ENCODE data around the gene CACNA2D3. TPM values are rescaled to one million over a fixed set of nuclear protein-coding genes. Genes with fewer than 3 reads are reported as not detected.

CACNA2D3 gene
- total and polyA plus RNA-seq, 7 donors: 2.7 to 13.5 (median 9.0) TPM

DNA sequence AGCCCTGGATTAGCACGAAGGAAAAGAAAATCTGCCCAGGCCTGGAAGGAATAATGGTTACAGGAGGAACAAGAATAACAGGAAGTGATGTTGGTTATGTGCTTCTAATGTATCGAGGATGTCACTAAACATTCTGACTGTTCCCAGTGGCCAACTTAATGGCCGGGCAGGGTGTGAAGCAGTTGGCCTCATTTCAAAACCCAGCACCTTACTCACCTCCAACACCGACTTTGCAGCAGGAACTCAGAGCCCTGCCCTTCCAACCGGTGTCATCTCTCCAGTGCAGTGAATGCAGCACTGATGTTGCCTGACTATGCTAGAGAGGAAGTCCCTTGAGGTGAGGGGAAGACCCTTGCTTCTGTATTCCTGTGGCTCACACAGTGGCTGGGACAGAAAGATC lies 967.9 kb downstream of the CACNA2D3 start:
- Histone ChIP-seq H3K9me3 (no peaks in the 10 kb centered on the region), H3K36me3 (ENCODE audit: insufficient read depth in 1 of 2, low read depth in 1 of 2) (no peaks in the 10 kb centered on the region), H3K27me3 (ENCODE audit: insufficient read depth in 3 of 3, low read length in 2 of 3) (peaks cover 0 to 3% (median 0%) of the 10 kb centered on the region in 3 donors), H3K27ac (no peak overlapping the region), H3K4me3 (no peak overlapping the region), H3K4me1 (no peaks in the 10 kb centered on the region)
- intact Hi-C loops (cut with DNase I): loop anchor here in 1 of 2 donors (5.0 kb wide), 1 partner anchor 218 kb away; no protein-coding TSS in a partner anchor
- 56 to 60% (median 59%) methylated on average over 5 of the region's 5 CpGs for WGBS, 3 donors
- ATAC-seq (no peak), DNase-seq (no peak)
- TF ChIP-seq CTCF (IDR thresholded peaks at IDR 0.05): no peak

DNA sequence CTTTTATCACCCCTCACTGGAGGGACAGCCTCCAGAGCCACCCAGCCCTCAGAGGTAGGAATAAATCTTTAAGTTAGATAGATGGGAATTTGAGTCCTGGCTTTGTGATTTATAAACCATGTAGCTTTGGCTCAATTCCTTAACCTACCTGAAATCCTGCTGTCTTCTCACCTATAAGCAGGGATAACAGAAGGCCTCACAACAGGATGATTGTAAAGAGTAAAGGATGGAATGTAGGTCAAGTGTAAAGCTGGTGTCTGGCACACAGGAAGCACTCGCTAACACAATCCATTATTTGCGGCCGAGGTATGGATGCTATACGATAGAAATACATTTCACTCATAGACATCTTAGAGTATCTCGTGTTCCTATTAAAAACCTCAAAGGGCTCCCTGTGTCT lies 968.4 kb downstream of the CACNA2D3 start:
- H3K36me3 ChIP-seq (ENCODE audit: insufficient read depth in 1 of 2, low read depth in 1 of 2): no peaks in the 10 kb centered on the region
- WGBS, 3 donors: 81 to 95% (median 84%) methylated on average over 5 of the region's 5 CpGs
- H3K4me3 ChIP-seq: no peak overlapping the region
- peaks cover 0 to 3% (median 0%) of the 10 kb centered on the region in 3 donors for H3K27me3 ChIP-seq (ENCODE audit: insufficient read depth in 3 of 3, low read length in 2 of 3)
- no peak for TF ChIP-seq CTCF (IDR thresholded peaks at IDR 0.05)
- H3K27ac ChIP-seq: no peak overlapping the region
- intact Hi-C loops (cut with DNase I): loop anchor here in 1 of 2 donors (5.0 kb wide), 1 partner anchor 218 kb away; no protein-coding TSS in a partner anchor
- ATAC-seq (no peak), DNase-seq (no peak)
- H3K4me1 ChIP-seq: no peaks in the 10 kb centered on the region
- H3K9me3 ChIP-seq: no peaks in the 10 kb centered on the region

DNA sequence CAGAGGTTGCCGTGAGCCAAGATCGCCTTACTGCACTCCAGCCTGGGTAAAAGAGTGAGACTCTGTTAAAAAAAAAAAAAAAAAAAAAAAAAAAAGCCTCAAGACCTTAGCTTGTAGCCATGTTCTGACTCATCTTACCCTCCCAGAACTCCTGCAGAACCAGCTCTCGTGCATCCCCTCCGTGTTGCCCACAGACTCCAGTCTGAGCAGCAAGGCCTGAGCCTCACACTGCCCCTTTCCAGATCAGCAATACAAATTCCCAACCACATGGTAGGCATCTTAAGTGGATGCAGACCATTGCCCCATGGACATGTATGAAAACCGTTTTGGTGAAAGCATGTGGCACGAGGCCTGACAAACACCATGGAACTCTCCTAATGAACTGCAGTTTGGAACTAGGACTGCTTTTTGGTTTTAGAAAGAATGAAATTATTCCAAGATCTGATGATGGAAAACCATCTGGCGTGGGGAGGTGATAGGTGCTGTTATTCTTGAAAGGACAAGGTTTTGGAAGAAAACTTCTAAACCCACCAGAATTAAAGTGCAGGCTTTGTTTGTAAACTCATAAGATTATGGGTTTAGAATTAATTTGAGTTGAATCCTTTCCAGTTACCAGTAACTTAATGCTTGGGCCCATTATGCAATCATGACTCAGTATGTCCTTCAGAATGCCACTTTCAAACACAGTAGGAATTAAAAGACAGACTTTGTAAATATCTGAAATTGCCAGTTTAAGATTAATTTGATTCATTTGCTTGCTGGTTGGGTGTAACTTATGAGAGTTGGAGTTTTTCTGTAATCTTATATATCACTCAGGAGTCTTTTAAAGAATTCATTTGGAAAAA lies 969.3 kb downstream of the CACNA2D3 start:
- no peak for TF ChIP-seq CTCF (IDR thresholded peaks at IDR 0.05)
- Histone ChIP-seq H3K4me1 (no peaks in the 10 kb centered on the region), H3K27ac (no peak overlapping the region), H3K4me3 (no peak overlapping the region), H3K27me3 (ENCODE audit: insufficient read depth in 3 of 3, low read length in 2 of 3) (peaks cover 0 to 3% (median 0%) of the 10 kb centered on the region in 3 donors), H3K36me3 (ENCODE audit: insufficient read depth in 1 of 2, low read depth in 1 of 2) (no peaks in the 10 kb centered on the region), H3K9me3 (no peaks in the 10 kb centered on the region)
- no peak for ATAC-seq
- 82 to 87% (median 84%) methylated on average over 7 of the region's 7 CpGs for WGBS, 3 donors
- intact Hi-C loops (cut with DNase I): loop anchor here in 1 of 2 donors (5.0 kb wide), 1 partner anchor 219 kb away; no protein-coding TSS in a partner anchor
- DNase-seq: no peak

- no peaks in the 10 kb centered on the region for H3K9me3 ChIP-seq
- intact Hi-C loops (cut with DNase I): loop anchor here in 1 of 2 donors (5.0 kb wide), 1 partner anchor 222 kb away; no protein-coding TSS in a partner anchor
- H3K4me3 ChIP-seq: no peak overlapping the region
- no peaks in the 10 kb centered on the region for H3K4me1 ChIP-seq
- TF ChIP-seq CTCF (IDR thresholded peaks at IDR 0.05): no peak
- no peak for DNase-seq
- no peaks in the 10 kb centered on the region for H3K27me3 ChIP-seq (ENCODE audit: insufficient read depth in 3 of 3, low read length in 2 of 3)
- ATAC-seq: no peak
- H3K36me3 ChIP-seq (ENCODE audit: insufficient read depth in 1 of 2, low read depth in 1 of 2): no peaks in the 10 kb centered on the region
- H3K27ac ChIP-seq: no peak overlapping the region
Observed at GRCh38 chr3:55094676-55095075, 972.3 kb downstream of the CACNA2D3 start.

Measured in psoas muscle (tissue), 8 donors.